ENCODE data around the gene PPM1N.

Gene PPM1N

DNA sequence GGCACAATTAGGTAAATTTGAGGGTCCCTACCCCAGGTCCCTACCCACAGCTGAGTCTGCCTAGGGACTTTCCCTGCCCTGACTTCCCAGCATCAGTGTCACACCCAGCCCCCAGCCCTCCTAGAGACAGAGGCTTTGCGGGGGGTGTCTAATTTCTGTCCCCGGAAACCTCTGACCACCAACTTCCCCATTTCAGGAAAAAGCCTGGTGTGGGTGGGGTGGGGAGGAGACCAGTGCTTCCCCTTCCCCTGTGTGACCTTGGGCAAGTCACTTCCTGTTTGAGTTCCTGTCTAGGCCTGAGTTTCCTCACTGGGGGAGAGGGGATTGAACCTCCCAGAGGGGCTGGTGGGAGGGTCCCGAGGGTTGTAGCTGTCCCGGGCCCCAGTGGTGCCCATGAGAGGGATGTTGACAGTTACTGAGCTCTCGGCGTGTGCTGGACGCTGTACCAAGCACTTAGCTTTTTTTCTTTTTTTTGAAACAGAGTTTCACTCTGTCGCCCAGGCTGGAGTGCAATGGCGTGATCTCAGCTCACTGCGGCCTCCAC, 16.9 kb downstream of the PPM1N start:
- Mint-ChIP-seq H3K4me1 (peaks cover 53 to 72% of the 10 kb centered on the region in 2 donors), H3K9me3 (no peaks in the 10 kb centered on the region), H3K4me3 (peak overlapping the region; percentile 71 to 74), H3K36me3 (peaks cover 47 to 67% of the 10 kb centered on the region in 2 donors), H3K27ac (peak overlapping the region; percentile 98), H3K27me3 (no peaks in the 10 kb centered on the region)
- ATAC-seq (replicated peaks) = peak; percentile 80 to 85
- DNase-seq = peak; percentile 78

DNA sequence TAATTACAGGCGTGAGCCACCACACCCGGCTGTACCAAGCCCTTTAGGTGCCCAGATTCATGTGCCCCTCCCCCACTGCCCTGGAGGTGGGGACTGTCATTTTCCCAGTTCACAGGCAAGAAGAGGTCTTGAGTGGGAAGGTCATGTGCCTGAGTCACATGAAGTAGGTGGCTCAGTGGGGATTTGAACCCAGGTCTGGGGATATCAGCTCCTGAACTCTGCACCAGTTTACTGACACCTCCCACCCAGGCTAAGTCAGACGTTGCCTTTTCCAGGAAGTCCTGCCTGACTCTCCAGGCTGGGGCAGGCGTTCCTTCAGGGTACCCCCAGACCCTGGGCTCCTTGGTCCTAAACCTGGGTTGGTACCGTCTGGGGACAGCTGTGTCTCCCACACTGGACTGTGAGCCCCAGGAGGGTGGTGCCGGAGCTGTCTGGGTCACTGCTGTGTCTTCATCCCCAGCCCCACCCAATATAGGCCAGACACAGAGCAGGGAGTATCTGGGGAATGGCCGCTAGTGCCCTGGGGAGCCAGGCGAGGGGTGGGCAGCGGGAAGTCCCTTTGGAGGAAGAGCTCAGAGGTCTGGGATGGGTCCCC, 17.7 kb downstream of the PPM1N start:
- peak overlapping the region; percentile 71 to 74 for H3K4me3 Mint-ChIP-seq

DNA sequence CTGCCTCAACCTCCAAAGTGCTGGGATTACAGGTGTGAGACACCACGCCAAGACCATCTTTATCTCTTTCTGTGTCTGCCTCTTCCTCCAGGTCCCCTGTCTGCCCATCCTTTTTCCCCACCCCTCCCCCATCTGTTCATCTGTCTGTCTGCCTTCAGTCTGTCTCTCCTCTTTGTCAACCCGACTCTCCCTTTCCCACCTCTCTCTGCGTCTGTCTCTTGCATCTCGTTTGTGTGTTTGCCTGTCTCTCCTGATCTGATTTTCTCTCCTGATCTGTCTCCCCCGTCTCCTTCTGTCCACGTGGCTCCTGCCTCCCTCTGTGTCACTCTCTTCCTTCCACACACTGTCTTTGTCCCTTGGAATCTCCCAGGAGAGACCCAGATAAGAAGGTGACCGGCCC, 19.0 kb downstream of the PPM1N start:
- Mint-ChIP-seq H3K4me1 (peaks cover 44 to 62% of the 10 kb centered on the region in 2 donors), H3K27ac (peak overlapping the region; percentile 6), H3K36me3 (peaks cover 49 to 65% of the 10 kb centered on the region in 2 donors), H3K4me3 (no peak overlapping the region), H3K27me3 (no peaks in the 10 kb centered on the region), H3K9me3 (no peaks in the 10 kb centered on the region)
- no peak for DNase-seq
- ATAC-seq (replicated peaks) = no peak

More for the DNA sequence above, 17.7 kb downstream of the PPM1N start:
- peaks cover 46 to 63% of the 10 kb centered on the region in 2 donors for H3K36me3 Mint-ChIP-seq
- peaks cover 48 to 65% of the 10 kb centered on the region in 2 donors for H3K4me1 Mint-ChIP-seq
- ATAC-seq (replicated peaks) (peak in 1 of 2 donors; percentile 25), DNase-seq (no peak)
- peak overlapping the region; percentile 98 for H3K27ac Mint-ChIP-seq
- H3K9me3 Mint-ChIP-seq = no peaks in the 10 kb centered on the region
- no peaks in the 10 kb centered on the region for H3K27me3 Mint-ChIP-seq

DNA sequence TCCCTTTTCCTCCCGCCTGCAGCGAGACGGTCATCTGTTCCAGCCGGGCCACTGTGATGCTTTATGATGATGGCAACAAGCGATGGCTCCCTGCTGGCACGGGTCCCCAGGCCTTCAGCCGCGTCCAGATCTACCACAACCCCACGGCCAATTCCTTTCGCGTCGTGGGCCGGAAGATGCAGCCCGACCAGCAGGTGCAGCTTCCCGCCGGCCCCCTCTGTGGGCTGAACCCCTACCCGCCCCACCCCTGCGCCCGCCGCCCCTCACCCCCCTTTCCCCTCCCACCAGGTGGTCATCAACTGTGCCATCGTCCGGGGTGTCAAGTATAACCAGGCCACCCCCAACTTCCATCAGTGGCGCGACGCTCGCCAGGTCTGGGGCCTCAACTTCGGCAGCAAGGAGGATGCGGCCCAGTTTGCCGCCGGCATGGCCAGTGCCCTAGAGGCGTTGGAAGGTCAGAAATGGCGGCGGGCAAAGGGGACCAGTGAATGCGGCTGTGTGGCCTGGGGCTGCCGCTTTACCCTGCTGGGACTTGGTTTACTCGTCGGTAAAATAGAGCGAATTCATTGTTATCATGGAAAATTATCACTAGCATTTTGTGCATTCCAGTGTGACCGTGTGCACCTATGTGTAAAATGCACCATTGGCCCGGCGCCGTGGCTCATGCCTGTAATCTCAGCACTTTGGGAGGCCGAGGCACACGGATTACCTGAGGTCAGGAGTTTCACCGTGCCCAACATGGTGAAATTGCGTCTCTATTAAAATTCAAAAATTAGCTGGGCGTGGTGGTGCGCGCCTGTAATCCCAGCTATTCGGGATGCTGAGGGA, 19.6 kb downstream of the PPM1N start:
- Mint-ChIP-seq H3K27me3 (no peaks in the 10 kb centered on the region), H3K4me1 (peaks cover 42 to 56% of the 10 kb centered on the region in 2 donors), H3K4me3 (no peak overlapping the region), H3K9me3 (no peaks in the 10 kb centered on the region), H3K36me3 (peaks cover 47 to 63% of the 10 kb centered on the region in 2 donors), H3K27ac (peak overlapping the region; percentile 42)
- DNase-seq (no peak), ATAC-seq (replicated peaks) (no peak)

DNA sequence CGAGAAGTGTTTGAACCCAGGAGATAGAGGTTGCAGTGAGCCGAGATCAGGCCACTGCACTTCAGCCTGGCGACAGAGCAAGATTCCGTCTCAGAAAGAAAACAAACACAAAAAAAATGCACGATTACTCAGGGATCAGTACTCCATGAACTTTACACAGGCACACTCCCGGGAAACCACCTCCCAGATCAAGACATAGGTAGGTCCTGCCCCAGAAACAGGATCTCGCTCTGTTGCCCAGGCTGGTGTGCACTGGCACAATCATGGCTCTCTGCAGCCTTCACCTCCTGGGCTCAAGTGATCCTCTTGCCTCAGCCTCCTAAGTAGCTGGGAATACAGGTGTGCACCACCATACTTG, 20.2 kb downstream of the PPM1N start:
- Mint-ChIP-seq H3K27ac (no peak overlapping the region), H3K27me3 (no peaks in the 10 kb centered on the region), H3K4me3 (no peak overlapping the region), H3K4me1 (peaks cover 40 to 54% of the 10 kb centered on the region in 2 donors), H3K9me3 (no peaks in the 10 kb centered on the region), H3K36me3 (peaks cover 46 to 62% of the 10 kb centered on the region in 2 donors)
- ATAC-seq (replicated peaks) (no peak), DNase-seq (no peak)

DNA sequence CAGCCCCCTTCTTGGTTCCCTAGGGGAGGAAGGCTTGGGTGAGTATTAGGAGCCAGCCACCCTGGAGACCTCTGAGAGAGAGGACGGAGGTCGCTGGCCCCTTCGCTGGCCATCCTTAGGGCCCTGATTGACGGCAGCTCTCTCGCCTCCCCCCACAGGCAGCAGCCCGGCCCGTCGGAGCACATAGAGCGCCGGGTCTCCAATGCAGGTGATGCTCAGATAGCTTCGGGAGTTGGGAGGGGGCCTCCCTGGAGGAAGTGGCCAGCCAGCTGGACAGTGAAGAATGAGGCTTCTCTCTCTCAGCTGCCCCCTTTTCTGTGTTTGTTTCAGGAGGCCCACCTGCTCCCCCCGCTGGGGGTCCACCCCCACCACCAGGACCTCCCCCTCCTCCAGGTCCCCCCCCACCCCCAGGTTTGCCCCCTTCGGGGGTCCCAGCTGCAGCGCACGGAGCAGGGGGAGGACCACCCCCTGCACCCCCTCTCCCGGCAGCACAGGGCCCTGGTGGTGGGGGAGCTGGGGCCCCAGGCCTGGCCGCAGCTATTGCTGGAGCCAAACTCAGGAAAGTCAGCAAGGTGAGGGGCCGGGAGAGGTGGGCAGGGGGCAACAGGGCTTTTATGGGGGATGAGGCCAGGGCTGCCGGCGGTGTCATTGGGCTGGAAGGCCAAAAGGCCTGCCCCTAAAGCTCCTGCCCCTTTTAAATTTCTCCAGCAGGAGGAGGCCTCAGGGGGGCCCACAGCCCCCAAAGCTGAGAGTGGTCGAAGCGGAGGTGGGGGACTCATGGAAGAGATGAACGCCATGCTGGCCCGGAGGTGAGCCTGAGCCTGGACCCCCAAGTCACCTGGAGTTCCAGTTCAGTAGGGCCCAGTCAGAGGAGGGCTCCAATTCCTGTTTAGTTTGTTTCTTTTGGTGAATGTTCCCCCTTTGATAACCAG, 24.0 kb downstream of the PPM1N start:
- DNase-seq (no peak), ATAC-seq (replicated peaks) (no peak)
- H3K4me3 Mint-ChIP-seq = no peak overlapping the region
- peaks cover 25 to 46% of the 10 kb centered on the region in 2 donors for H3K4me1 Mint-ChIP-seq
- no peaks in the 10 kb centered on the region for H3K27me3 Mint-ChIP-seq
- peak overlapping the region; percentile 20 for H3K27ac Mint-ChIP-seq
- H3K36me3 Mint-ChIP-seq = peaks cover 51 to 57% of the 10 kb centered on the region in 2 donors
- H3K9me3 Mint-ChIP-seq = no peaks in the 10 kb centered on the region

DNA sequence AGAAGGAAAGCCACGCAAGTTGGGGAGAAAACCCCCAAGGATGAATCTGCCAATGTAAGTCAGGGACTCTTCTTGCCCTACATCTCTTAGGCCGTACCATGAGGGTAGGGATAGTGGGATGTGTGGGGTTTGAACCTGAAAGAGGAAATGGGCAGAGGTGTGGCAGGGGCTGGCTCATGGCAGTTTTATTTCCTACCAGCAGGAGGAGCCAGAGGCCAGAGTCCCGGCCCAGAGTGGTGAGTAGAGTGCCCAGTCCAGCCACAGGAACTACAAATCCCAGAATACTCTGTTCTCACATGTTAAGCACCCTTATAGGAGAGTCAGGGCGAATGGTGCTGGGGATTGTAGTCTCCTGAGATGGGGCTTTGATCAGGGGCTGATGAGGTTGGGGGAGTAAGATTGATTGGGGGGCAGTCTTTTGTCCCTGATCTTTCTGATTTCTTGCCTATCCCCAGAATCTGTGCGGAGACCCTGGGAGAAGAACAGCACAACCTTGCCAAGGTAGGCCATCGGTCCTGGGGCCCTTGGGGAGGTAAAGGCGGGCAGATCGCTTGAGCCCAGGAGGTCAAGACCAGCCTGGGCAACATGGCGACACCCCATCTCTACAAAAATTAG, 25.5 kb downstream of the PPM1N start:
- H3K27me3 Mint-ChIP-seq = no peaks in the 10 kb centered on the region
- peak overlapping the region; percentile 87 for H3K27ac Mint-ChIP-seq
- no peak overlapping the region for H3K4me3 Mint-ChIP-seq
- H3K9me3 Mint-ChIP-seq = no peaks in the 10 kb centered on the region
- peaks cover 51 to 57% of the 10 kb centered on the region in 2 donors for H3K36me3 Mint-ChIP-seq
- DNase-seq (peak; percentile 78), ATAC-seq (replicated peaks) (peak; percentile 95 to 97)
- H3K4me1 Mint-ChIP-seq = peaks cover 30 to 57% of the 10 kb centered on the region in 2 donors

DNA sequence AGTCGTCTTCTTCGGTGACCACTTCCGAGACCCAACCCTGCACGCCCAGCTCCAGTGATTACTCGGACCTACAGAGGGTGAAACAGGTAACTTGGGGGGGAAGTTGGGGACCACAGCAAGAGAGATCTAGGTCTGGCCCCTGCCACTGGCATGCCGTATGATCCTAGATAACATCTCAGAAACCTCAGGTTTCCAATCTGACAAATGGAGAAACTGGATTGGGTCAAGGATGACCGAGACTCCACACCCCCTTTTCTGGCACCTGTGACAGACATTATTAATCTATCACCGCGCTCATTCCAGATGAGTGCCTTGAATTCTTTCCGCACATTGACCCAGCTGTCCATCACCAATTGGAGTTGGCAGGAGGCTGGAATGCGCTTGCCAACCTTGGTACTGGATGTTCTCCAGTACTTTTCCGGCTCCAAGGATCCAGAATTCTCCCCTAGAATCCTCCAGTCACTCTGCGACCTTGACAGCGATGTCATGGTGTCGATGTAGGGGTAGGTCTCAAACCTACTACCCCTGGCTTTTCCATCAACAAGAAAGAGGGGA, 26.4 kb downstream of the PPM1N start:
- Mint-ChIP-seq H3K27me3 (no peaks in the 10 kb centered on the region), H3K4me1 (peaks cover 33 to 66% of the 10 kb centered on the region in 2 donors), H3K36me3 (peaks cover 54 to 62% of the 10 kb centered on the region in 2 donors), H3K9me3 (no peaks in the 10 kb centered on the region), H3K27ac (no peak overlapping the region), H3K4me3 (peak overlapping the region in 1 of 2 donors; percentile 28)
- ATAC-seq (replicated peaks) (no peak), DNase-seq (no peak)

DNA sequence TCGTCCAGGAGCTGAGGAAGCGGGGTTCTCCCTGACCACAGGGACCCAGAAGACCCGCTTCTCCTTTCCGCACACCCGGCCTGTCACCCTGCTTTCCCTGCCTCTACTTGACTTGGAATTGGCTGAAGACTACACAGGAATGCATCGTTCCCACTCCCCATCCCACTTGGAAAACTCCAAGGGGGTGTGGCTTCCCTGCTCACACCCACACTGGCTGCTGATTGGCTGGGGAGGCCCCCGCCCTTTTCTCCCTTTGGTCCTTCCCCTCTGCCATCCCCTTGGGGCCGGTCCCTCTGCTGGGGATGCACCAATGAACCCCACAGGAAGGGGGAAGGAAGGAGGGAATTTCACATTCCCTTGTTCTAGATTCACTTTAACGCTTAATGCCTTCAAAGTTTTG, 27.9 kb downstream of the PPM1N start:
- no peak for DNase-seq
- no peaks in the 10 kb centered on the region for H3K9me3 Mint-ChIP-seq
- no peak overlapping the region for H3K4me3 Mint-ChIP-seq
- peaks cover 33 to 66% of the 10 kb centered on the region in 2 donors for H3K4me1 Mint-ChIP-seq
- H3K27ac Mint-ChIP-seq = peak overlapping the region; percentile 77
- no peak for ATAC-seq (replicated peaks)
- H3K27me3 Mint-ChIP-seq = no peaks in the 10 kb centered on the region
- peaks cover 46 to 54% of the 10 kb centered on the region in 2 donors for H3K36me3 Mint-ChIP-seq

DNA sequence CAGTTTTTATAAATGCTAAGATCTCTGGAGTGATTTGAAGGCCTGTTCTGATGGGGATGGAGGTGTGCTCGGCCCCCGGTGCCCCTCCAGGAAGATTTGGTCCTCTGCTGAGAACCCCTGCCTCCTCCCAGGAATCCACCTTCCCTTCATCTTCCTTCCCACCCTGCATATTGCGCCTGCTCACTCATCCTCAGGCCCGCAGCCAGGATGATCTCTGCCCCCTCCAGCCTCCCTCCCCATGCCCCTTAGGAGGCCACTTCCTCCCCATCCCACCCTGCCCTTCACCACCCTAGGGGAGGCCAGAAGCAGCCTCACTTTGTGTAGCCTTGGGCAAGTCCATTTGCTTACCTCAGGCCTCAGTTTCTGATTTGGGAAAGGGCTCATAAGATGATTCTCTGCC, 28.7 kb downstream of the PPM1N start:
- no peak for ATAC-seq (replicated peaks)
- no peaks in the 10 kb centered on the region for H3K27me3 Mint-ChIP-seq
- H3K36me3 Mint-ChIP-seq = peaks cover 50 to 56% of the 10 kb centered on the region in 2 donors
- DNase-seq = no peak
- peaks cover 0 to 4% of the 10 kb centered on the region in 2 donors for H3K9me3 Mint-ChIP-seq
- peaks cover 31 to 60% of the 10 kb centered on the region in 2 donors for H3K4me1 Mint-ChIP-seq
- H3K4me3 Mint-ChIP-seq = no peak overlapping the region
- peak overlapping the region; percentile 68 for H3K27ac Mint-ChIP-seq

DNA sequence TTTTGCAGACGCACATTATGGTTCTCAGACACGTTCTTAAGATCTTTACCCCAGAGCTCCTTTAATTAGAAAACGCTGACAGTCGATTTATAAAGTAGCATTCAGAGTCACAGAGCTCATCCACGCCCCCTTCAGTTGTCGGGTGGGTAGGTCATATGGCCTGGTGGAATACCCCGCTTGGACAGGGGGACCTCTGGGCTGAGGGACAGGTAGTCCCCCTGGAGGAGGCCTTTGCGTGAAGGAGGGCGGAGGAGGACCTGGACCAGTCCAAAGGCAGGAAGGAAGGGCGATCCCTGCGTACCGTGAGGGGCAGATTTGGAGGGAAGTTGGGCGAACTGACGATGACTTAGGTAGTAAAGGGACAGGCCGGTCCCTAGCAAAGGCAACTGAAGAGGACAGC, 29.5 kb downstream of the PPM1N start:
- Mint-ChIP-seq H3K36me3 (peaks cover 49 to 58% of the 10 kb centered on the region in 2 donors), H3K4me1 (peaks cover 30 to 58% of the 10 kb centered on the region in 2 donors), H3K4me3 (peak overlapping the region in 1 of 2 donors; percentile 55), H3K9me3 (peaks cover 0 to 4% of the 10 kb centered on the region in 2 donors), H3K27me3 (no peaks in the 10 kb centered on the region), H3K27ac (peak overlapping the region; percentile 68)
- DNase-seq (no peak), ATAC-seq (replicated peaks) (no peak)

DNA sequence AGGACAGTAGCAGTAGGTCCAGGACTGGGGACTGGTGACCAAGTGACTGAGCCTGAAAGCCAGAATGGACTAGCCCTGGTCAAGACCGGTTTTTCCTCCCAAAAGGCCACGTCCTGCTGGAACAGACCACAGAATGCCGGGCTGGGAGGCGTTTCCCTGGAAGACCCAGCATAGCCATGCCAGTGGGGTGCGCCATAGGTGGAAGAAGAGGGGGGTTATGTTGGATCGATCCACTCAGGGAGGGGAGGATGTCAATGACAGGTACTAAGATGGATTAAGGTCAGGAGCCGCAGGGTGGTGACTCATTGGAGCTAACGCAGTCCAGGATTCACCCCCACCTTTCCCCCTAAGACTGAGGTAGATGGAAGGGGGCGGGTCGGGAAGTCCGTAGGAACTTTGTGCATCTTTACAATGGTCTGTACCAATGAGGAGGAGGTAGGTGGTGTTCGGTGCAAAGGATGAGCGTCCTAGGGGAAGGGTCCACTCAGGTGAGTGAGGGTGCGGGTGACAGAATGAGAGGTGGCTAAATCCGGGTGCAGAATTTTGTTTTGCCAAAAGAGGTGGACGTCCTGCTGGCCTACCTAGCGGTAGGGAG, 30.0 kb downstream of the PPM1N start:
- Mint-ChIP-seq H3K4me1 (peaks cover 30 to 56% of the 10 kb centered on the region in 2 donors), H3K27me3 (no peaks in the 10 kb centered on the region), H3K36me3 (peaks cover 49 to 57% of the 10 kb centered on the region in 2 donors), H3K4me3 (peak overlapping the region; percentile 18 to 55), H3K9me3 (peaks cover 0 to 4% of the 10 kb centered on the region in 2 donors), H3K27ac (peak overlapping the region; percentile 83)
- no peak for DNase-seq
- no peak for ATAC-seq (replicated peaks)

Measured in stimulated activated naive B cell treated with anti-CD40 and anti-IgM and Interleukin-4, amounts not matched to agents 10 μg/mL and 1 μg/mL and 100 μg/mL, for 72 hours (primary cell).